Measurements from ENCODE around the gene SLC9A3.

DNA sequence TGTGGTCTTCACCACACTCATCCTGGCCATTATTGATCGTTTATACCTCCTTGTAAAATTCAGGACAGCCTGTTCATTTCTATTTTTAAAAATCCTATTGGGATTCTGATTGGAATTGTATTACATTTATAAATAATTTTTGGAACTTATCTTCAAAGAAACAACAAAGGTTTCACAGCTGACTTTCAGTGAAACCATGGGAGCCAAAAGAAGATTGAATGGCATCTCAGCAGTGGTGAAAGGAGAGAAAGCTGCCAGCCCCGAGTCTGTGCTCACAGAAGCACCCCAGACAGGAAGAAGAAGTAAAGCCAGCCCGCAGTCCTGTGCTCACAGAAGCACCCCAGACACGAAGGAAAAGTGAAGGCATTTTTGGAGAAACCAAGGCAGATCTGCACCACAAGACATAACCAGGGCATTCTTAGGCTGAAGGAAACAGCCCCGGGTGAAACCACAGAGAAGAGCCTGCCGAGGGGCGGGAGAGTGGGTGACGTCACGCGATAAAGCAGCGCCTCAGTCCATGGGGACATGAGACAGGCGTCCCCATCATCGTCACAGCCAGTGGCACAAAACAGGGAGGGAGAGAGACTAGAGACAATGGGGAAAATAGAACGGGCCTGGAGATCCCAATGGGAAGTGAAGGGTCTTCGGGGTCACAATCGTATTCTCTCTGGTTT is 42.5 kb upstream of the SLC9A3 start:
- TF ChIP-seq POLR2A (IDR thresholded peaks at IDR 0.05) (no peak), POLR2AphosphoS5 (IDR thresholded peaks at IDR 0.05) (no peak), CTCF (IDR thresholded peaks at IDR 0.05) (no peak)

All from transverse colon (tissue), 4 donors.